Neural cell (in vitro differentiated cells): ENCODE measurements around the gene MMP19.

Experiments
- EZH2 ChIP-seq: fragments of 200-600, 300-800 bp; shearing (Covaris generic), sonication (generic); IDR thresholded peaks from 2 replicates; pipeline ENCODE4 v1.6.1; 2014; ENCODE audit warnings: antibody characterized with exemption, low read length, borderline replicate concordance, mild to moderate bottlenecking; ENCODE audit not compliant: insufficient read depth, poor library complexity, severe bottlenecking
- POLR2AphosphoS5 ChIP-seq: IDR thresholded peaks from 2 replicates; pipeline ENCODE4 v1.6.1; 2012
- RAD21 ChIP-seq: fragments of 450-650 bp; conservative IDR thresholded peaks from 2 replicates; pipeline ENCODE4 v1.6.1; 2014; ENCODE audit warnings: antibody characterized with exemption, mild to moderate bottlenecking, moderate library complexity
- TAF1 ChIP-seq: IDR thresholded peaks from 2 replicates; pipeline ENCODE4 v1.6.1; 2012; ENCODE audit warnings: low read depth
- TF ChIP-seq, protein P1 (sequence below): fragments of 450-650 bp; IDR thresholded peaks from 2 replicates; pipeline ENCODE4 v1.5.1; 2014; ENCODE audit warnings: antibody characterized with exemption, mild to moderate bottlenecking, moderate library complexity; ENCODE audit not compliant: poor library complexity, severe bottlenecking

GRCh38 chr12:55806982-55807381, 35.8 kb downstream of the MMP19 start:
- TF ChIP-seq POLR2AphosphoS5, result no peak
- TF ChIP-seq, protein P1, sequence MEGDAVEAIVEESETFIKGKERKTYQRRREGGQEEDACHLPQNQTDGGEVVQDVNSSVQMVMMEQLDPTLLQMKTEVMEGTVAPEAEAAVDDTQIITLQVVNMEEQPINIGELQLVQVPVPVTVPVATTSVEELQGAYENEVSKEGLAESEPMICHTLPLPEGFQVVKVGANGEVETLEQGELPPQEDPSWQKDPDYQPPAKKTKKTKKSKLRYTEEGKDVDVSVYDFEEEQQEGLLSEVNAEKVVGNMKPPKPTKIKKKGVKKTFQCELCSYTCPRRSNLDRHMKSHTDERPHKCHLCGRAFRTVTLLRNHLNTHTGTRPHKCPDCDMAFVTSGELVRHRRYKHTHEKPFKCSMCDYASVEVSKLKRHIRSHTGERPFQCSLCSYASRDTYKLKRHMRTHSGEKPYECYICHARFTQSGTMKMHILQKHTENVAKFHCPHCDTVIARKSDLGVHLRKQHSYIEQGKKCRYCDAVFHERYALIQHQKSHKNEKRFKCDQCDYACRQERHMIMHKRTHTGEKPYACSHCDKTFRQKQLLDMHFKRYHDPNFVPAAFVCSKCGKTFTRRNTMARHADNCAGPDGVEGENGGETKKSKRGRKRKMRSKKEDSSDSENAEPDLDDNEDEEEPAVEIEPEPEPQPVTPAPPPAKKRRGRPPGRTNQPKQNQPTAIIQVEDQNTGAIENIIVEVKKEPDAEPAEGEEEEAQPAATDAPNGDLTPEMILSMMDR, result no peak
- no peak for TF ChIP-seq EZH2
- no peak for TF ChIP-seq RAD21
- no peak for TF ChIP-seq TAF1
